ENCODE data around the gene GCN1.
"Not testable (repeated sequence)": the region's sequence is repeated elsewhere in the genome, so short reads cannot be mapped to it uniquely, and the experiment has no call there.

The GCN1 gene

DNA sequence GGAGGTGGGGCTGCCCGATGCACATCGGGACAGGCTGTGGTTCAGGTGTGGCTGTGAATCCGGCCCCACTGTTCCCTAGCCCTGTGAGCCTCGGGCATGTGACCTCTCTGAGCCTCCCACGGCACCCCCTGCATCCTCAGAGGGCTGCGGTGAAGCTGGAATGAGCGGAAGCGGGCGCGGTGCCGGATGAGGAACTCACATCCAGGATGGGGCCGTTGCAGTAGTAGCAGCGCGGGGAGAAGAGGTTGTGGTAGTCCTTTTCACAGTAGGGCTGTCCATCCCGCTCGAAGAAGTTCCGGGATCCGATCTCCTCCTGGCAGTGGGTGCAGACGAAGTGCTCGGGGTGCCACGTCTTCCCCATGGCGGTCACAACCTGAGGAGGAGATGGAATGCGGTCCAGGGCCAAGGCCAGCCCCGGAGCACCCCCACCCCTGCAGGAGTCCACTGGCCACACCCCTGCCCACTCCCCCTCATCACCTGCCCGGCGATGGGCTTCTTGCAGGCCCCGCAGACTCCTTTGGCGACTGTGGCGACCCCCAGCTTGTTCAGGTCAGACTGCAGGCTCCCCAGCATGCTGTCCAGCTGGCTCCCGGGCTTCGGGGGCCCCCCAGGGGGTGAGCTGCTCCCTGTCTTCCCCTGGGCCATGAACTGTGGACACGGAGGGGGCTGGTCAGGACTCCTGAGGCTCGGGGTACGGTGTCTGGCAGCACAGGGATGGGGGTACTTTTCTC, 20.3 kb upstream of the GCN1 start:
- no peak for DNase-seq

GRCh38 chr12:120213758-120214157, 19.2 kb upstream of the GCN1 start:
- DNase-seq: no peak

DNA sequence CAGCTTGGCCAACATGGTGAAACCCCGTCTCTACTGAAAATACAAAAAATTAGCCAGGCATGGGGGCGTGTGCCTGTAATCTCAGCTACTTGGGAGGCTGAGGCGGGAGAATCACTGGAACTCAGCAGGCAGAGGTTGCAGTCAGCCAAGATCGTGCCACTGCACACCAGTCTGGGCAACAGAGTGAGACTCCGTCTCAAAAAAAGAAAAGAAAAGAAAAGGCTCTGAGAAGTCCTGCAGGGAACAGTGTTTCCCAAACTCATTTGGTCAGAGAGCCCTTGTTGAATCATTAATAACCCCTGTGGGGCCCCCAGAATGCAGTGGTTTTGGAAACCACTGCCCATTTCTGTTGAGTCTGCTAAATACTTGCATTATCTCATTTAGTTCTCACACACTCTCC, 18.7 kb upstream of the GCN1 start:
- DNase-seq: not testable (repeated sequence)

DNA sequence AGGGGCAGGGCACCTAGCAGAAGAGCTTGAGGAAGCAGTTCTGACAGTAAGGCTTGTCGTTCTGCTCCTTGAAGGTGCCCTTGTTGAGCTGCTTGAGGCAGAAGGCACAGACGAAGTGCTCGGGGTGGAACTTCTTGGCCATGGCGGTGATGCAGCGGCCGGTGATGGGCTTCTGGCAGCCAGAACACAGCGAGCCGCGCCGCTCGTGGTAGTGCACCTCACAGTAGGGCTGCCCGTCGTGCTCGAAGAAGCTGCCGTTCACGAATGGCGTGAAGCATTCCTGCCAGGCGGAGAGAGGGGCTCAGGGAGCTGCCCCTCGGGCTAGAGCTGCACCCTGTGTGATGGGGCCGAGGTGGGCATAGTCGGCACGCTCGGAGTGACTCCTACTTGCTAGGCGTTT, 17.8 kb upstream of the GCN1 start:
- DNase-seq: no peak

GRCh38 chr12:120211904-120212283, 17.4 kb upstream of the GCN1 start:
- no peak for DNase-seq

GRCh38 chr12:120211243-120211903, 16.9 kb upstream of the GCN1 start:
- DNase-seq: no peak

DNA sequence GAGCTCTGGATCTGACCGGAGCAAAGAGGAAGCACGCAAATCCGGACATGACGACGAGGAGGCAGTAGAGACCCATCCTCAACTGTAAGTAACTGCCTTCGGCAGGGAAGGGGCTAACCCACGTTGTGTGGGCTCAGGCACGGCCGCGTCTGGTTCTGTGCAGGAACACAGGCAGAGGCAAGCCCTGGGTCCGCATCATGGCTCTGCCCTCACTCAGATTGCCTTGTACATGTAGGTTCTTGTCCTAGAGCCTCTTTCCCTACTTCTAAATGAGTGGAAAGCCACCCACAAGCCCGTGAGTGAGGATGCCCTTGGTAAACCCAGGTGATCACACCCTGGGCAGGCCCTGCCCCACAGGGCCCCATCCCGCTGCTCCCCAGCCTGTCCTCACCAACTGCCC, 15.3 kb upstream of the GCN1 start:
- no peak for DNase-seq

DNA sequence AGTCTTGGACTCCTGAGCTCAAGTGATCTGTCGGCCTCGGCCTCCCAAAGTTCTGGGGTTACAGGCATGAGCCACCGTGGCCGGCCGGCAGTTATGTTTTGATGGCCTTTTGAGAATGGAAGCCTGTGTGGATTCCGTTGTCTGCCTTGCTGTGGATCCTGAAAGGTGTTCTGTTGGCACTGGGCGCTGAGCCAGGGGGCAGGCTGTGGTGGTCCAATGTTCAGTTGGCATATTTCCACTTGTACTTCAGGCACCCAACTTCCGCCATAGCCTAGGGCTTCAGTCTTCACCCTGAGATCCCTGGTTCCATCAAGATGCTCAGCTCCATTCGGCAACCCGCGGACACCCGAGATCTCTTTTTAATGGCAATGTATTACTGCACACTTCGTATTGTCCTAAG, 12.7 kb upstream of the GCN1 start:
- DNase-seq: no peak

- DNase-seq: not testable (repeated sequence)
Measured at GRCh38 chr12:120206781-120207180, 12.3 kb upstream of the GCN1 start.

DNA sequence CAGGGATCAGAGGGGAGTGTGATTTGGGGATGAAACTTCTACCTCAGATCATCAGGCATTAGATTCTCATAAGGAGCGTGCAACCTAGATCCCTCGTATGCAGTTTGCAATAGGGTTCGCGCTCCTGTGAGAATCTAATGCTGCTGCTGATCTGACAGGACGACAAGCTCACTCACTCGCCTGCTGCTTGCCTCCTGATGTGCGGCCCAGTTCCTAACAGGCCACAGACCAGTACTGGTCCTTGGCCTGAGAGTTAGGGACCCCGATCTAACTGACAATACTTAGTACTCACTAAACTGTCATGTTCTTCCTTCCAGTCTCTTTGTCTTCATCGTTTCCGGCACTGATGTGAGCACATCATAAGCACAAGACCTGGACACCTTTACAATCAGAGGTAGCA, 11.7 kb upstream of the GCN1 start:
- DNase-seq: no peak

DNA sequence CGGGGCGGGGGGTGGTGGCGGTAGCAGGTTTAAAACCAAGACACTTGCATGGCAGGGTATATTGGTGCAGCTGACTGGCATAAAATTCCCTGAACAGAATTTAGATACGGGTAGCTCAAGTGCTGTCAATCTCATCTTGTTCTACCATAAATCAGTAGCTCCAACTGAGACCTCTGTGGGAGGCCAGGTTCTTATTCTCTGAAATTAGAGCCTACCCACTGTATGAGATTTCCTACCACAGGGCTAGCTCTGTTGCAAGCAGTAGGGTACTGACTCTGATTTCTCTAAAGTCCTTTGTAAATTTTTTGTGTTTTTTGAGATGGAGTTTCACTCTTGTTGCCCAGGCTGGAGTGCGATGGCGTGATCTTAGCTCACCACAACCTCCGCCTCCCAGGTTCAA, 9.7 kb upstream of the GCN1 start:
- DNase-seq: no peak

DNA sequence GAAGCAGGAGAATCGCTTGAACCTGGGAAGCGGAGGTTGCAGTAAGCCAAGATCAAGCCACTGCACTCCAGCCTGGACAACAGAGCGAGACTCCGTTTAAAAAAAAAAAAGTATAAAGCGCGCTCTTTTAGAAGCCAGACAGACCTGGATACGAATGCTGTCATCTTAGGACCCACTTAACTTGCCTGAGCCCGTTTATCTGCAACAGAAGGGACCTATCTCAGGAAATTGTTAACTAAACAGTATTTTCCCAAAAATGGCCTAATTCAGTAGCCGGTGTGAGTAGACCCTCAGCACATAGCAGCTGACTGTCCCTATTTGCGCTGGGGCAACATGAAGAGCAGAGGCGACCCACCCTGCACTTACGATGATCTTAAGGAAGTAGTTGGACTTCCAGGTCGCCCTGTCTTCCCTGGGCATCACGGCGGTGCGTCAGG, 5.9 kb upstream of the GCN1 start:
- no peak for DNase-seq

DNA sequence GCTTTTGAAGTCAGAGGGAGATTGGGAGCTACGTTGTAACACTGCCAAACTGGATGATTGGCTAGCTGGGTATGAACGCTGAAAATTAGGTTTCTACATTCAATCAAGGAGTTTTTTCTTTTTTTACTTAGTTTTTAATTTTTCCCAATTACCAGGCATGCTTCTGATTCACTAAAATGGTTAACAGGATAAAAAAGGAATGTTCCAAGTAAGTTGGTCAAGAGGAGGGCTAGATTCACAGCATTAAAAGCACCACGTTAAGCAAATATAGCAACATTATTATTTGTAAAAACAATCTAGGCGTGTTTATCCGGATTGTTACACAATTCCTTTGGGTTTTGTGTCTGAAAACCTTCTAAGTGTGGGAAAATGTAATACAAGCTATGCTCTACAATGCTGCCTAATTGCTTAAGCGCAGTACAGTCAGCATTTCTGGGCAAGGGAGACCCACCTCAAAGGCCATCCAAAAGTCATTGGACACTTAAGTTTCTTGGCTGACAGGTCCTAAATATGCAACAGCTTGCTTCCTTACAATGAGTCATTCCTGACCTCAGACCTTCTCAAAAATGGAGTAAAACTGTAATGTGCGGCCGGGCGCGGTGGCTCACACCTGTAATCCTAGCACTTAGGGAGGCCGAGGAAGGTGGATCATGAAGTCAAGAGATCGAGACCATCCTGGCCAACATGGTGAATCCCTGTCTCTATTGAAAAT, 5.2 kb upstream of the GCN1 start:
- no peak for DNase-seq

GRCh38 chr12:120199025-120199424, 4.5 kb upstream of the GCN1 start:
- no peak for DNase-seq

DNA sequence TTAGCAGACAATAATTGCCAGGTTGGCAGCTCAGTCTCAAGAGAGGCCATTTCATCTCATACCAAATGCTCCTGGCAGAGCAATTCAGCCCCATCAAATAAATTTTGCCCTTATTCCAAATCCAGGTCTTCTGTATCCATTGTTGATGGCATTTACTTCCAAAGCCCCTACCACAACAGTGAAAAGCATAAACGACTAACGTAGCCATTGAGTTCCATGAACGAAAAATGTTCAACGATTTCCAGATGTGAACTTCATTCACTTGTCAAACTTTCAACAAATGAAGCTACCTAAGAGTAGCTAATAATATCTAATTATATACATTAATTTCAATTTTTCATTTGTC, 3.0 kb upstream of the GCN1 start:
- no peak for DNase-seq

GRCh38 chr12:120196817-120197541, 2.5 kb upstream of the GCN1 start:
- DNase-seq: not testable (repeated sequence)

GRCh38 chr12:120196363-120196762, 1.8 kb upstream of the GCN1 start:
- no peak for DNase-seq

GRCh38 chr12:120194226-120194533, 335 bp downstream of the GCN1 start:
- DNase-seq: no peak

DNA sequence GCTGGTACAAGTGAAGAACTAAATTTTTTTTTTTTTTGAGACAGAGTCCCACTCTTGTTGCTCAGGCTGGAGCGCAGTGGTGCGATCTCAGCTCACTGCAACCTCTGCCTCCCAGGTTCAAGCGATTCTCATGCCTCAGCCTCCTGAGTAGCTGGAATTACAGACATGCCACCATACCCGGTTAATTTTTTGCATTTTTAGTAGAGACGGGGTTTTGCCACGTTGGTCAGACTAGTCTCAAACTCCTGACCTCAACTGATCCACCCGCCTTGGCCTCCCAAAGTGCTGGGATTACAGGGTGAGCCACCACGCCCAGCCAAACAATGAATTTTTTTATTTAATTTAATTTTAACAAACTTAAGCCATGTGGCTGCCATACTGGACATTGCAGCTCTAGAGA, 1.2 kb downstream of the GCN1 start:
- not testable (repeated sequence) for DNase-seq

DNA sequence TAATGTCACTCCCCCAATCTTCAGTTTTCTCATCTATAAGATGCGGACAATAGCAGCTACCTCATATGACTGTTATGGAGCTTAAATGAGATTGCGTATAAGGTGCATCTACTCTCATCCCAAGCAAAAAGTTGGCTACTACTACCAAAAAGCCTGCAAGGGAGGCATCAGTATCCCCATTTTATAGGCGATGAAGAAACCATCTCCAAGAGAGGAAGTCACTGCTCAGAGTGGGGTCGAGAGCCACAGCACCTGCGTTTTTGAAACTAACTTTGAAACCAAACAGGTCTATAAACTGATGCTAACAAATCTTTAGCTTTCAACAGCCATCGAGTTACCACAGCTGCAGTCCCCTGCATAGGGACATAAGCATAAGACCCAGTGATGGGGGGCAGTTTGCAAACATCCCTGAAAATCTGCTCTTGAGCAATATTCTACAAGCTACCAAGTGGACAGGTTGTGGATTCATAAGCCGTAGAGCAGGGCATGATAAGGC, 3.5 kb downstream of the GCN1 start:
- no peak for DNase-seq

DNA sequence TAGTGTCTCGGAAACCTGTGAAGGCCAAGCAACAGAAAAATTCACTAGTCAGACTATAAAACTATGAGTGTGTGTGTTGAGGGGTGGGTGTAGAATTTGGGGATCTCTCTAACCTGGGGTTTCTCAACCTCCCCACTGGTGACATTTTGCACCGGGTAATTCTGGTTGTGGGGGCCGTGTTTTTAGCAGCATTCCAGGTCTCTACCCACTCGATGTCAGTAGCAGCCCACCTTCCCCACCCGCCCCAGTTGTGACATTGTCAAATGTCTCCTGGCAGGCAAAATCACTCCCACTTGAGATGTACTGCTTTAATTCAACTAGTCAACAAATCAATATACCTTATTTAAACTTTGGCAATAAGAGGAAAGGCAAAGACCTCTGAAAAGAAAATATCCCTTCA, 4.1 kb downstream of the GCN1 start:
- no peak for DNase-seq

GRCh38 chr12:120186654-120187053, 7.9 kb downstream of the GCN1 start:
- DNase-seq: no peak

DNA sequence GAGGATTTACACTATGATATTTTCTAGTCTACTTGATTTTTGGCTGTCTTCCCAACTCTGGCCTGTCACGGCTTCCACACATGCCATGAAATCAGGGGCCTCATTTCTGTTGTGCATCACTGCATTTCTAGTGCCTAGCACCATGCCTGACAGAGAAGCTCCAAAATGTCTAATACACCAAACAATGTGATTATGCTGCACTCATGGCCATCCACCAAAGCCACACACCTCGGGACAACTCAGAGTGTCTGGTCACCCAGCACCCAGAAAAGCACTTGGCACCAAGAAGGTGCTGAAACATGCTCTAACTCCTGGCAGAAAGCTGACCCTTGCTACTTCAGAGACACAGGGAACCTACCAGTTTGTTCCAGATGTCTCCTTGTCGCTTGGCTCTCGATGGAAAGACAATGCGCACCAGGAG, 11.3 kb downstream of the GCN1 start:
- no peak for DNase-seq
